ENCODE measurements around the gene PCYT1A.
A peak's percentile ranks its signal among the peaks of the same experiment; 100 is the strongest.
"Not testable (repeated sequence)": the region's sequence is repeated elsewhere in the genome, so short reads cannot be mapped to it uniquely, and the experiment has no call there.

PCYT1A gene

DNA sequence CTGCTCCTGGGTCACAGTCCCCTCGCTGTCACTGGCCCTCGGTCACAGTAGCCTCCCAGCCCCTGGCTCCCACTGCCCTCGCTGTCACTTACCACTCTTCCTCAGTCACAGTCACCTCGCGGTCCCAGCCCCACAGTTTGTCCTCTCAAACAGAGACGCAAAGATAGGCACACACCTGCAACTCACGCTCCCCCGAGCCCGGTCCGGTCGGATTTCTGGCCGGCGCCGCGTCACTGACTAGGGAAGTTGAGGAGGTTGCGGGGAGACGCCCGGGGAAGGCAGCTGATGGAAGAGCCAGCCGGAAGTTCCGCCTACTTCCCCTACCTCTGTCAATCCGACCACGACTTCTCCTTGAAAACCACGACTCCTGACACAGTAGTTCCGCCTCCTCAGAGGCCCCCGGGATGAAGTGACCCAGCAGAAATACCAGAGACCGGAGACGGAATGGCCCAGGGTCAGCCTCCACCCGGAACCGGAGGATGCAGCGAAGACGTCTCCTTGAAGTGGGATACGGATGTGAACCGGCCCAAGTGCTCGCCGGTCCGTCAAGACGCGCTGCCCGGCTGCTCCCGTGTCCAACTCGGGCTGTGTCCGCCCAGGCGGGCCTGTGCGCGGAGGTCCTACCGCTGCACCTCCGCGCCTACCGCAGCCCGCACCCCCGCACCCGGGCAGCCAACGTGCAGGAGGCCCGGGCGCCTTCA is at the start of gene PCYT1A:
Gene PCYT1A (minus strand): TSS at position 287 of the 701 bp plus-strand sequence. CDS start 17,195 bp downstream, outside the sequence.
- DNase-seq (ENCODE audit: low spot score): peak; percentile 97

DNA sequence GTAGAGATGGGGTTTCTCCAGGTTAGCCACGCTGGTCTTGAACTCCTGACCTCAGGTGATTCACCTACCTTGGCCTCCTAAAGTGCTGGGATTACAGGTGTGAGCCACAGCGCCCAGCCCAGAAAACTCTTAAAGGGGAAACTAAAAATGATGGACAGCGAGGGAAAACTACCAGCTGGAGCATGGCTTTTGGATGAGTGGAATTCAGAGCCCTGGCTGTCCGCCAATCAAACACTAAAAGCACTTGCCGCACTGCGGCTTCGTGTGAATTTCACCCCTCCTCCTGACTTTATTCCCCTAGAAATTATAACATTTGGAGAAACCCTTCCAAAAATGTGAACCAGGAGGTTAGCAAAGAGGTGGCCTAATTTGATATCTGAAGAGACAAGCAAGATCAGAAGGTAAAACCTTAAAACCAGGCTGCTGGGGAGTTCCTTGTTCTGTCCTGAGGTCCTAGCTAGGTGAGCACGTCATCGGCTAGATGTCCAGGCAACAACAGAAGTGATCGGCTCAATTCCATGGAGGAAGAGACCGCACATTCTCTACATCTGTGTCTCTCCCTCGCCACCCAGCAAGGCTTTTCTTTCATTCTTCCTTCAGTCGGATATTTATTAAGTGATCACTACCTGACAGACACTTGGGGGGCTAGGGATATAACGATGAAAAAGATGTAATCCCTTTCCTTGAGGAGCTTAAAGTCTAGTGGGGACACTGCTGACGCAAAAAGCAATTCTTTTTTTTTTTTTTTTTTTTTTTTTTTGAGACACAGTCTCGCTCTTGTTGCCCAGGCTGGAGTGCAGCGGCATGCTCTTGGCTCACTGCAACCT is 49.0 kb upstream of the PCYT1A start:
- DNase-seq (ENCODE audit: low spot score): no peak

DNA sequence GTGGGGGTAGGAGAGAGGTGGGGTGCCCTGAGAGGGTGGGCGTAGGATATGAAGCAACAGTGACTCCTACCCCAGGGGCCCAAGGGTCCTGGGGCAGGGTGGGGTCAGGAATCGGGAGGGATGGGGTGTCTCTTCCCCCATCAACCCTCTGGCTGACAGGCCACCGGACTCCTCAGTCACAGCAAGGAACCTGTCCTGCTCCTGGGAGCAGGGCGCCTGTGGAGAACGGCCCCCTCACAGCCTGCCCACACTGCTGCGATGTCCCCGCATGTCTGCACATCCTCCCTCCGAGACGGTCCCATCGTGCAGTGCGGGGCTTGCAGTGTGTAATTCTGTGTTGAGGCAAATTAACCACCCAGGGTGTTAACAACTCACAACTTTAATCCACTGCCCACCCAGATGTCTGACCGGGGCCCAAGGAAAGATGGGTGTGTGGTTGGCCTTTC is 48.0 kb upstream of the PCYT1A start:
- DNase-seq (ENCODE audit: low spot score): no peak

DNA sequence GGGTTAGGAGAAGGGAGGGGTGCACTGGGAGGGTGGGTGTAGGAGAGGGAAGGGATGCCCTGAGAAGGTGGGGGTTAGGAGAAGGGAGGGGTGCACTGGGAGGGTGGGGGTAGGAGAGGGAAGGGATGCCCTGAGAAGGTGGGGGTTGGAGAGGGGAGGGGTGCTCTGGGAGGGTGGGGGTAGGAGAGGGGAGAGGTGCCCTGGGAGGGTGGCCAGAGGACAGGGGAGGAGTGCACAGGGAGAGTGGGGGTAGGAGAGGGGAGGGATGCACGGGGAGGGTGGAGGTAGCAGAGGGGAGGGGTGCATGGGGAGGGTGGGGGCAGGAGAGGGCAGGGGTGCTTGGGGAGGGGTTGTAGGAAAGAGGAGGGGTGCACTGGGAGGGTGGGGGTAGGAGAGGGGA is 47.5 kb upstream of the PCYT1A start:
- DNase-seq (ENCODE audit: low spot score): no peak

DNA sequence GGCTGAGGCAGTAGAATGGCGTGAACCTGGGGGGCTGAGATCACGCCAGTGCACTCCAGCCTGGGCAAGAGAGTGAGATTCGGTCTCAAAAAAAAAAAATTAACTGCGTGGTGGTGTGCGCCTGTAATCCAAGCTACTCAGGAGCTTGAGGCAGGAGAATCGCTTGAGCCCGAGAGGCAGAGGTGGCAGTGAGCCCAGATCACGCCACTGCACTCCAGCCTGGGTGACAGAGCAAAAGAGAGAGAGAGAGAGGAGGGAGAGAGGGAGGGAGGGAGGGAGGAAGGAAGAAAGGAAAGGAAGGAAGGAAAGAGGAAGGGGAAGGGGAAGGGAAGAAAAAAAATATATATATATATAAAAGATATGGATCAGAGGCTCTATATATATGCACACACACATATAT is 44.6 kb upstream of the PCYT1A start:
- DNase-seq (ENCODE audit: low spot score): no peak

DNA sequence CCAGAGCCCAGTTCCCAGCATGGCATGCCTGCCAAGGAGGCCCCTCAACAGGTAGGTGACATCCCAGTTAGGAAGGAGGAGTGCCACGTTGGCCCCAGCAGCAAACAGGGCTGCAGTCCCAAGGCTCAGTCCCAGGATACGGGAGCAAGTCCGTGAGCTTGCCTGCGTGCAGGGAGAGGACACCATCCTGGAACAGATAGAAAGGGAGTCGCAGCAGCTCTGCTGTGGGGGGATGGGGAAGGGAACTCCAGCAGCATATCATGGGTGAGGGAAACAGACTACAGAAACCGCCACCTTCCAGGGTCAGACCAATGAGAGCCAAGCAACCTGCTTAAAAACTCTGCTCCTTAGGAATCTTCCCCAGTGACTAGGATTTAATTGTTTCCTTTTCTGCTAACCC is 39.9 kb upstream of the PCYT1A start:
- DNase-seq (ENCODE audit: low spot score): no peak

DNA sequence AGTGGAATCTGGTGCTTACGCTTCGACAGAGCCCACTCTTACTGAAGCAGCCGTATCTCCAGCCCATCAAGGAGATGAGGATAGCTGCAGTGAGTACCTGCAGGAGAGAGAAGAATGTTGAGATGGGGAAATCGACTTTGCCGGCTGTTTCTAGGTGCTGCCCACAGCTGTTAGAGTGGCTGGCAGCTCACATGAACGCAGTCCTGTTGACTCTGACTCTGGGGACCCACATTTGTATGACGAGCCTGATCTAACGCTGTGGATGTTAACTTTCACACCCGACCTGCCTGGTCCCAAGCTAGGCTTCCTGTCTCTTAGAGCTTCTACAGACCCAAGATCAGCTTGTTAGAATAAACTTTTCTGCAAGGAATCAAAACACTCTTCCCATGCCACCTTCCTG is 39.4 kb upstream of the PCYT1A start:
- no peak for DNase-seq (ENCODE audit: low spot score)

DNA sequence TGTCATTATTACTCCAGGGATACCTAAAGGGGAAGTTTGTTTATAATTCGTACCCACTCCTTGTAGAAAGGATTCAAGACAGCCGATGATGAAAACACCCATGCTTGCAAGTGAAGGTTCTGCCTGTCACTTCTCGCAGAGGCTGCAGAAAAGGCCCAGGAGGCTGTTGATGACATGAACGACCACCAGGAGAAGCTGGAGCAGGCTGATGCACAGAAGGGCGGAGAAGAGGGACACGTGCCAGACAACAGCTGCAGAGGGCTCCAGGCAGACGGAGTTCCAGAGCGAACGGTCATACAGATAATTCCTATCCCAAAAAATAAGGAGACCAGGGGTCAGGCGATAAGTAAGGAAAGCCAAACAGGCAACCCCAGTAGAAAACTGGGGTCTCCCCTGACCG is 36.2 kb upstream of the PCYT1A start:
- no peak for DNase-seq (ENCODE audit: low spot score)

DNA sequence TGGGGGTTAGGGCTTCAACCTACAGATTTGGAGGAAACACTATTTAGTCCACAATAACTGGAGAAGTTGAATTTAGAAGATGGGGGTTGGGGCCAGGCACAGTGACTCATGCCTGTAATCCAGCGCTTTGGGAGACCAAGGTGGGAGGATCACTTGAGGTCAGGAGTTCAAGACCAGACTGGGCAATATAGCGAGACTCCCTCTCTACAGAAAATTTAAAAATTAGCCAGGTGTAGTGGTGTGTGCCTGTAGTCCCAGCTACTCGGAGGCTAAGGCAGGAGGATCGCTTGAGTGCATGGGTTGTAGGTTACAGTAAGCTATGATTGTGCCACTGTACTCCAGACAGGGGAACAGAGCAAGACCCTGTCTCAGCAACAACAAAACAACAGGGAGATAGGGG is 35.5 kb upstream of the PCYT1A start:
- no peak for DNase-seq (ENCODE audit: low spot score)

DNA sequence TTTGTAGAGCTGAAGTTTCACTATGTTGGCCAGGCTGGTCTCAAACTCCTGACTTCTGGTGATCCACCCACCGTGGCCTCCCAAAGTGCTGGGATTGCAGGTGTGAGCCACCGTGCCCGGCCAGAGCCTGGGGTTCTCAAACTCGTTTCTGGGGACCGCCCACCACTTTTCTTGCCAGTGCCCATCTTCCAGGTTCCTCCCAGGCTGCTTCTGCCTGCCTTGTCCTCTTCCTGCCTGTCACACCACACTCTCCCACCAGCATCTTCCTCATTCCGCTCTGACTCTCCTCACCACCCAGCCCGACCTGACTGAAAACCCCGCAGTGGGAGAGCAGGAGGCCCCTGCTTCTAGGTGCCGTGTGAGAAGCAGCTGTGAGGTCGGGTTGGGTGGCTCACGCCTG is 33.6 kb upstream of the PCYT1A start:
- no peak for DNase-seq (ENCODE audit: low spot score)

DNA sequence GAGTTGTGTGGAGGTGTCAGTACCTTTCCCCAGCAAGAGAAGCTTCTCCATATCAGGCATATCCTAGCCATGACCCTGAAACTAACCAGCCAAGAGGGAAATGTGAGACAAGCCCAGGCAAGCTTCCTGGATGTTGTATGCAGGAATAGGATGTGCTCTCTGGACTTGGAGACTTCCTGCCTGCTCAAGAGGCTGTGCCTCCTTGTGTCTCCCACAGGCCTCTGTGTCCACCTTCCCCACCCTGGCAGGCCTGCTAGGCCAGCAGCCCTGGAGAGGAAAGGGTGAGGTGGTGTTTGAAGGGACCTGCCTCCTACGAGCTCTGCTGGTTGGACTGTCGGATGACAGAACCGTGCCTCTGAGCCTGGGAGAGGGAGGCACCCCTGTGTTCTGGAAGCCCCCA is 32.6 kb upstream of the PCYT1A start:
- DNase-seq (ENCODE audit: low spot score): no peak

DNA sequence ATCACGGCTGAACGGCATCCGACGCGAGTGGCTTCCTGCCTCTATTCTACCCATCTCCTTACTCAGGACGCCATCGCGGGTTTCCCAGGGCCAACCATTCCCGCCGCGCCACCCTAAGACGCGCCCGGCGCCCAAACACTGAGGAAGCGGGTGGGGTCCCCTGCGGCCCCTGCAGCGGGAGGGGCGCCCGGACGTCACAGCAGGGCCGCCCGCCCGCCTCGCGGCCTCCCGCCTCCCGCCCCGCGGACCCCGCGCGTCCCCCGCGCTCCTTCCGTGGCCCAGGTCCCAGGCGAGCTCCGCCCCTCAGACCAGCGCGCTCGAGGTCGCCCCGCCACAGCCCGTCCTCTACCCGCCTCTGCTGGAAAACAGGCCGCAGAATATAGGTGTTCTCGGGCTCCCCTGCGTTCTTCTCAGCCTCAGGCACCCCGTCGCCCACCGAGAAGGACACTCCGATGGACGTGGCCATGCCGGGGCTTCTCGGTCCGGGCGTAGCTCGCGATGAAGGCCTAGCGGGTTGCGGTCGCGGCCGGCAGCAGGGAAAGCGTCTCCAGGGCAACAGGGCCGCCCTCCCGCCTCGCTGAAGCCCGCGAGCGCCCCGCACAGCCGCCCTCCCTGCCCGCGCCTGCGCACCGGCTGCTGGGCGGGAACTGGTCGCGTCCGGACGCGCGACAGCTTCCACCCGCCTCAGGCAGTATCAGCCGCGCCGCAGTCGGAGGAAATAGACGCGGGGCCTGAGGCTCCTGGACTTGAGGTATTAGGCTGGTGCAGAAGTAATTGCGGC is 30.4 kb upstream of the PCYT1A start, which contains the start of gene DYNLT2B:
Gene DYNLT2B (minus strand): TSS at position 554 of the 781 bp plus-strand sequence. CDS start 88 bp downstream, at position 466.
- DNase-seq (ENCODE audit: low spot score): peak; percentile 99

DNA sequence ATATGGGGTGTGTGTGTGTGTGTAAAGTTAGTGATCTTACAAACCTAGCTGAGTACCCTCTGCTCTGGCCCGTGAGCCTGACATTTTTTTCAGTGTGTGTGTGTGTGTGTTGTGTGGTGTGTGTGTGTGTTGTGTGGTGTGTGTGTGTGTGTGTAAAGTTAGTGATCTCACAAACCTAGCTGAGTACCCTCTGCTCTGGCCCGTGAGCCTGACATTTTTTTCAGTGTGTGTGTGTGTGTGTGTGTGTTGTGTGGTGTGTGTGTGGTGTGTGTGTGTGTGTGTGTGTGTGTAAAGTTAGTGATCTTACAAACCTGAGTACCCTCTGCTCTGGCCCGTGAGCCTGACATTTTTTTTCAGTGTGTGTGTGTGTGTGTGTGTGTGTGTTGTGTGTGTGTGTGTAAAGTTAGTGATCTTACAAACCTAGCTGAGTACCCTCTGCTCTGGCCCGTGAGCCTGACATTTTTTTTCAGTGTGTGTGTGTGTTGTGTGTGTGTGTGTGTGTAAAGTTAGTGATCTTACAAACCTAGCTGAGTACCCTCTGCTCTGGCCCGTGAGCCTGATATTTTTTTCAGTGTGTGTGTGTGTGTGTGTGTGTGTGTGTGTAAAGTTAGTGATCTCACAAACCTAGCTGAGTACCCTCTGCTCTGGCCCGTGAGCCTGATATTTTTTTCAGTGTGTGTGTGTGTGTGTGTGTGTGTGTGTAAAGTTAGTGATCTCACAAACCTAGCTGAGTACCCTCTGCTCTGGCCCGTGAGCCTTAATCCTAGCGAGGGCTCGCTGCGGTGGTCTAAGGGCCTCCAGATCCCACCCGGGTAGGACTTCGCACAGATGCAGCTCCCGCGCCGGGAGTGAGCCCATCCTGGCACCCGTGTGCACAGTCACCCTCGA is 29.5 kb upstream of the PCYT1A start:
- DNase-seq (ENCODE audit: low spot score): not testable (repeated sequence)

DNA sequence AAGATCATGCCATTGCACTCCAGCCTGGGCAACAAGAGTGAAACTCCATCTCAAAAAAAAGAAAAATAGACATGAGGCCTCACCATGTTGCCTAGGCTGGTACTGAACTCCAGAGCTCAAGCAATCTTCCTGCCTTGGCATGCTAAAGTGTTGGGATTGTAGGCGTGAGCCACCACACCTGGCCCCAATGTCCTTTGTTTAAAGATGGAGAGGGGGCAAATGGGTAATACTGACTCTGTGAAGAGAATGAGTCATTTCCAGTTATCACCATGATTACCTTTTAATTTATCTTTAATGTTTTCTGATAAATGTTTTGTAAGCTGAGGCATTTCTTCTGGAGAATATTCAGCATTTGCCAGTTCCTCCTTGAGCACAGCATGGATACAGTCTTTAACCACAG is 28.3 kb upstream of the PCYT1A start:
- DNase-seq (ENCODE audit: low spot score): no peak

DNA sequence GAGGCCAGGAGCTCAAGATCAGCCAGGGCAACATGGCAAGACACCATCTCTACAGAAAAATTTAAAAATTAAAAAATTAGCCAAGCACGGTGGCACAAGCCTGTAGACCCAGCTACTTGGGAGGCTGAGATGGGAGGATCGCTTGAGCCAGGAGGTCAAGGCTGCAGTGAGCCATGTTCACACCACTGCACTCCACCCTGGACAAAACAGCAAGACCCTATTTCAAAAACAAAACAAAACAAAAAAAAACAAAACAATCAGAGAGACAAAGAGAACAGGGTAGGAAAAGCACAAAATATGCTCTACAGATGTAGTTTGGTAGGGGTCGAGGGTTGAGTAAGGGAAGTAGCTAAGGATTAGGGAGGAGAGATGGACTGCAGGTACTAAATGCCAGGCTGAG is 27.1 kb upstream of the PCYT1A start:
- DNase-seq (ENCODE audit: low spot score): no peak

DNA sequence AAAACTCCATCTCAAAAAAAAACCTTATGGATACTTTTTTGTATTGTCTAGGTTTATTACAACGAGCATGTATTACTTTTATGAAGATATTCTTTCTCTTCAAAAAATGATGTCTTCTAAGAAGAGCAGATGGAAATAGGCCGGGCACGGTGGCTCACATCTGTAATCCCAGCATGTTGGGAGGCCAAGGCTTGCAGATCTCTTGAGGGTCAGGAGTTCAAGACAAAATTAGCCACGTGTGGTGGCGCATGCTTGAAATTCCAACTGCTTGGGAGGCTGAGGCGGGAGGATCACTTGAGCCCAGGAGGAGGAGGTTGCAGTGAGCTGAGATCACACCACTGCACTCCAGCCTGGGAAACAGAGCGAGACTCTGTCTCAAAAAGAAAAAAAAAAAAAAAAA is 26.6 kb upstream of the PCYT1A start:
- DNase-seq (ENCODE audit: low spot score): not testable (repeated sequence)

DNA sequence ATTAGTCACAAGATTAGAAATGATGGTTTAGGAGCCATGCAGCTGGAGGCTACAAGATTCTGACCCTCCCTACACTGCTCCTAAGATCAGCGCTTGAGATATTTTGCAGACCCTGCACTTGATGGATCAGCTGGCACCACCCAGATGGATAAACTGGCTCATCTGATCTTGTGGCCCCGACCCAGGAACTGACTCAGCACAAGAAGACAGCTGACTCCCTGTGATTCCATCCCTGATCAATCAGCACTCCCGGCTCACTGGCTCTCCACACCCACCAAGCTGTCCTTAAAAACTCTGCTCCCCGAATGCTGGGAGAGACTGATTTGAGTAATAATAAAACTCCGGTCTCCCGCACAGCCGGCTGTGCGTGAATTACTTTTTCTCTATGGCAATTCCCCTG is 15.4 kb upstream of the PCYT1A start:
- DNase-seq (ENCODE audit: low spot score): not testable (repeated sequence)

DNA sequence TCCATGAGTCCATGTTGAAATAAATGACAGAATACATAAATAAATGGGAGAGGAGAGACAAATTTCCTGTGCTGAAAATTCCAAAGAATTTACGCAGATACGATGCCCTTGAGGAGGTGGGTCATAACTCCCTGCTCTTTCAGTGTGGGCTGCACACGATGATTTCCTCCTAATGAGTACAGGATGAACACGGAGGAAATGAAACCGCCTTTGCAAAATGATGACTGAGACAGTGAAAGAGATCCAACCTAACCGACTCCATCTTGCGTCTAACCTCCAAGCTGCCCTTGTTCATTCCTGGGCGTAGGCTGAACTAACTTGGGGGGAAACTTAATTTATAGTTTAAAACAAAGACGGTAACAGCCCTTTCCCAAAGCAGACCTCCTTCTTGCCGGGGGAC is 15.0 kb upstream of the PCYT1A start:
- not testable (repeated sequence) for DNase-seq (ENCODE audit: low spot score)

DNA sequence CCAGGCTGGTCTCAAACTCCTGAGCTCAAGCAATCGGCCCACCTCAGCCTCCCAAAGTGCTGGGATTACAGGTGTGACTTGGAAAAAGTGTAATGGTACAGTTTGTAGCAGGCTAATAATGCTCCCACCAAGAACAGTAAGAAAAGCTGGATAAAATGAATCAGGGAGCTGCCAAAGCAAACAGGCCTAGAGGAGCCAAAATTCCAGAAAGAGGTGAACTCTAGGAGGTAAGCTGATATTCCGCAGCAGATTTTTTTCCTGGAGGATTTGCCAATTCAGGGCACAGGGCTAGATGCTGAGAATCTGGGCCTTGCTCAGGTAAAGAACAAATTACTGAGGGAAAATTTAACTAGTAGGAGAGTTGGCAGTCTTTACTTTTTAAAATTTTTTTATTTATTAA is 11.0 kb upstream of the PCYT1A start:
- no peak for DNase-seq (ENCODE audit: low spot score)

DNA sequence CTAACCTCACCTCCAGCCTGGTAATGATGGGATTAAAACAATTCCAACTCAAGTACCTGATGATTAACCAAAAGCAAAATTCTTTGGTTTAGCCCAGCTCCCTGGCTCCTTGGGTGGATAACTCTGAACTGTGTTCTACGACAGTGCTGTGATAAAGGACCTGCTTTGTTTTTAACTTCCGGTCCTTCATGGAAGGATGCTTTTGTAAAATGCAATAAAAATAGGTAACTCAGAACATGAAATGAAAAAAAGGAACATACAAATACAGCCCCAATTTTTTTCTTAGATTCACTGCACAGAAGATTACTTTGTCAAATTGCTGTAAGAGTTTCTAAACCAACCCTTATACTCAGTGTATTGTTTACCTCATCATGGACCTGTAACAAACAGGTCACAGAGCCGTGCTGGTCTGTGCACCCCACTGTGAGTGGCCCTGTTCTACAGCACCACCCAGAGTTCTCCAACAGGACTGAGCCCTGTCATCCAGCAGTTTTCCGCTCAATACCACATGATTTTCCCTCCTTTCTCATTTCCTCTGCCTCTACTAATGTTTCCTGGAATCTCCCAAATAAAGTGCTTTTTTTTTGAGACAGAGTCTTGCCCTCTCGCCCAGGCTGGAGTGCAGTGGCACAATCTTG is 4.9 kb upstream of the PCYT1A start:
- no peak for DNase-seq (ENCODE audit: low spot score)

DNA sequence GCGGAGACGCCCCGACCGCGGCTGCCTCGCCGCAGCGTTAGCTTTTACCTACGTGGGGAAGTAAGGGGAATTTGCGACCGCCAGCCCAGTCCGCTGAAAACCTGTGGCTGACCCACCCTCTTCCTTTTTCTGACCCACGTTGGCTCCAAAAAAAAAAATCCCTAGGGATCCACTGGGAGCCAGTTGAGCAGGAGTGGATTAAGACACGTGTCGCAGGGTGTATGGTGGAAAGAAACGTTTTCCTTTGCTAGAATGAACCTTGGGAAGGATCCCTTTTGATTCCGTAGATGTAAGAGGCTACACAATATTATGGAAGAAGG is 575 bp upstream of the PCYT1A start:
- peak; percentile 32 for DNase-seq (ENCODE audit: low spot score)
